ENCODE data around the gene UCN2. TPM values are rescaled to one million over a fixed set of nuclear protein-coding genes. Genes with fewer than 3 reads are reported as not detected.
"Not testable (repeated sequence)": the region's sequence is repeated elsewhere in the genome, so short reads cannot be mapped to it uniquely, and the experiment has no call there.

UCN2 gene
- polyA plus RNA-seq, 6 donors from 2014 or later = not detected

- no peaks in the 10 kb centered on the region for H3K27me3 Mint-ChIP-seq
- peaks cover 14 to 29% (median 18%) of the 10 kb centered on the region in 3 donors for H3K4me1 Mint-ChIP-seq
- no peaks in the 10 kb centered on the region for H3K9me3 Mint-ChIP-seq
- ATAC-seq (ENCODE audit: low read depth in 2 of 2) (no peak), DNase-seq (no peak)
- no peak overlapping the region for H3K4me3 Mint-ChIP-seq
- no peaks in the 10 kb centered on the region for H3K36me3 Mint-ChIP-seq
- no peak overlapping the region for H3K27ac Mint-ChIP-seq
Measured at GRCh38 chr3:48553361-48553760, 10.2 kb downstream of the UCN2 start.

- H3K4me1 Mint-ChIP-seq = peaks cover 8 to 20% (median 10%) of the 10 kb centered on the region in 3 donors
- no peak for DNase-seq
- no peaks in the 10 kb centered on the region for H3K27me3 Mint-ChIP-seq
- no peaks in the 10 kb centered on the region for H3K9me3 Mint-ChIP-seq
- no peak for ATAC-seq (ENCODE audit: low read depth in 2 of 2)
- H3K36me3 Mint-ChIP-seq = no peaks in the 10 kb centered on the region
- no peak overlapping the region for H3K27ac Mint-ChIP-seq
- H3K4me3 Mint-ChIP-seq = no peak overlapping the region
Measured at GRCh38 chr3:48552111-48552951, 11.2 kb downstream of the UCN2 start.

- not testable (repeated sequence) for H3K4me3 Mint-ChIP-seq; ATAC-seq (ENCODE audit: low read depth in 2 of 2); H3K36me3 Mint-ChIP-seq; H3K9me3 Mint-ChIP-seq; H3K27ac Mint-ChIP-seq; DNase-seq; H3K27me3 Mint-ChIP-seq
- peaks cover 2 to 16% (median 3%) of the 10 kb centered on the region in 3 donors for H3K4me1 Mint-ChIP-seq
Measured at GRCh38 chr3:48551651-48552050, 11.9 kb downstream of the UCN2 start.

- Mint-ChIP-seq H3K27ac (no peak overlapping the region), H3K36me3 (no peaks in the 10 kb centered on the region), H3K9me3 (no peaks in the 10 kb centered on the region), H3K27me3 (no peaks in the 10 kb centered on the region), H3K4me3 (no peak overlapping the region), H3K4me1 (peaks cover 0 to 4% (median 0%) of the 10 kb centered on the region in 3 donors)
- DNase-seq = peak; percentile 69
- peak; percentile 96 to 99 for ATAC-seq (ENCODE audit: low read depth in 2 of 2)
Measured at GRCh38 chr3:48548729-48549705, 14.6 kb downstream of the UCN2 start.

GRCh38 chr3:48548126-48548525 is 15.5 kb downstream of the UCN2 start:
- Mint-ChIP-seq H3K27ac (no peak overlapping the region), H3K27me3 (peaks cover 0 to 4% (median under 1%) of the 10 kb centered on the region in 3 donors), H3K4me1 (peaks cover 0 to 4% (median 0%) of the 10 kb centered on the region in 3 donors), H3K4me3 (no peak overlapping the region), H3K9me3 (no peaks in the 10 kb centered on the region), H3K36me3 (no peaks in the 10 kb centered on the region)
- DNase-seq (no peak), ATAC-seq (ENCODE audit: low read depth in 2 of 2) (no peak)

GRCh38 chr3:48546203-48546829 is 17.3 kb downstream of the UCN2 start:
- no peak overlapping the region for H3K4me3 Mint-ChIP-seq
- peaks cover 0 to 7% (median 4%) of the 10 kb centered on the region in 3 donors for H3K27me3 Mint-ChIP-seq
- H3K9me3 Mint-ChIP-seq = peaks cover 0 to 4% (median 0%) of the 10 kb centered on the region in 7 donors
- H3K36me3 Mint-ChIP-seq = peaks cover 0 to 5% of the 10 kb centered on the region in 2 donors
- no peak overlapping the region for H3K27ac Mint-ChIP-seq
- H3K4me1 Mint-ChIP-seq = peaks cover 0 to 4% (median 0%) of the 10 kb centered on the region in 3 donors
- DNase-seq (no peak), ATAC-seq (ENCODE audit: low read depth in 2 of 2) (no peak)

GRCh38 chr3:48544141-48544540 is 19.4 kb downstream of the UCN2 start:
- Mint-ChIP-seq H3K36me3 (peaks cover 0 to 5% of the 10 kb centered on the region in 2 donors), H3K9me3 (peaks cover 0 to 4% (median 0%) of the 10 kb centered on the region in 7 donors), H3K27ac (peak overlapping the region in 1 of 6 donors; percentile 61), H3K4me1 (peaks cover 0 to 4% (median 0%) of the 10 kb centered on the region in 3 donors), H3K27me3 (peaks cover 0 to 7% (median 4%) of the 10 kb centered on the region in 3 donors), H3K4me3 (no peak overlapping the region)
- ATAC-seq (ENCODE audit: low read depth in 2 of 2) (no peak), DNase-seq (no peak)

- Mint-ChIP-seq H3K4me3 (no peak overlapping the region), H3K27ac (no peak overlapping the region), H3K4me1 (no peaks in the 10 kb centered on the region), H3K9me3 (peaks cover 0 to 4% (median 0%) of the 10 kb centered on the region in 7 donors), H3K36me3 (peaks cover 0 to 5% of the 10 kb centered on the region in 2 donors), H3K27me3 (peaks cover 0 to 7% (median 4%) of the 10 kb centered on the region in 3 donors)
- no peak for ATAC-seq (ENCODE audit: low read depth in 2 of 2)
- DNase-seq = no peak
Measured at GRCh38 chr3:48543271-48543866, 20.2 kb downstream of the UCN2 start.

GRCh38 chr3:48538451-48538850 is 25.1 kb downstream of the UCN2 start:
- DNase-seq (no peak), ATAC-seq (ENCODE audit: low read depth in 2 of 2) (no peak)
- Mint-ChIP-seq H3K27me3 (peaks cover 0 to 7% (median 1%) of the 10 kb centered on the region in 3 donors), H3K4me1 (no peaks in the 10 kb centered on the region), H3K27ac (peak overlapping the region in 1 of 6 donors; percentile 22), H3K9me3 (peaks cover 0 to 4% (median 0%) of the 10 kb centered on the region in 7 donors), H3K36me3 (peaks cover 0 to 5% of the 10 kb centered on the region in 2 donors), H3K4me3 (no peak overlapping the region)

- Mint-ChIP-seq H3K9me3 (no peaks in the 10 kb centered on the region), H3K27me3 (no peaks in the 10 kb centered on the region), H3K27ac (no peak overlapping the region), H3K4me1 (no peaks in the 10 kb centered on the region), H3K4me3 (no peak overlapping the region), H3K36me3 (no peaks in the 10 kb centered on the region)
- no peak for DNase-seq
- no peak for ATAC-seq (ENCODE audit: low read depth in 2 of 2)
Measured at GRCh38 chr3:48536785-48537184, 26.8 kb downstream of the UCN2 start.

- Mint-ChIP-seq H3K4me1 (no peaks in the 10 kb centered on the region), H3K4me3 (no peak overlapping the region), H3K9me3 (peaks cover 0 to 1% (median 0%) of the 10 kb centered on the region in 7 donors), H3K27ac (peak overlapping the region in 1 of 6 donors; percentile 8), H3K27me3 (no peaks in the 10 kb centered on the region), H3K36me3 (no peaks in the 10 kb centered on the region)
- no peak for DNase-seq
- no peak for ATAC-seq (ENCODE audit: low read depth in 2 of 2)
Measured at GRCh38 chr3:48536116-48536515, 27.5 kb downstream of the UCN2 start.

- H3K9me3 Mint-ChIP-seq = peaks cover 0 to 1% (median 0%) of the 10 kb centered on the region in 7 donors
- DNase-seq = no peak
- H3K4me1 Mint-ChIP-seq = no peaks in the 10 kb centered on the region
- H3K36me3 Mint-ChIP-seq = no peaks in the 10 kb centered on the region
- ATAC-seq (ENCODE audit: low read depth in 2 of 2) = no peak
- no peaks in the 10 kb centered on the region for H3K27me3 Mint-ChIP-seq
- no peak overlapping the region for H3K4me3 Mint-ChIP-seq
- peak overlapping the region in 1 of 6 donors; percentile 8 for H3K27ac Mint-ChIP-seq
Measured at GRCh38 chr3:48535578-48535977, 28.0 kb downstream of the UCN2 start.

- no peak for ATAC-seq (ENCODE audit: low read depth in 2 of 2)
- no peaks in the 10 kb centered on the region for H3K36me3 Mint-ChIP-seq
- no peaks in the 10 kb centered on the region for H3K4me1 Mint-ChIP-seq
- H3K27ac Mint-ChIP-seq = no peak overlapping the region
- H3K27me3 Mint-ChIP-seq = no peaks in the 10 kb centered on the region
- no peak for DNase-seq
- H3K9me3 Mint-ChIP-seq = peaks cover 0 to 1% (median 0%) of the 10 kb centered on the region in 7 donors
- H3K4me3 Mint-ChIP-seq = no peak overlapping the region
Measured at GRCh38 chr3:48532977-48533337, 30.6 kb downstream of the UCN2 start.

All from naive B cell (primary cell).